NCI-H146 treated with DMSO at 0.1 percent for 48 hours (cell line): ENCODE data around the gene SH3PXD2A.
"Not testable (repeated sequence)": the region's sequence is repeated elsewhere in the genome, so short reads cannot be mapped to it uniquely, and the experiment has no call there.

Experiments
- DNase-seq: peaks from one replicate; lab custom pipeline; 2025; ENCODE audit not compliant: unreplicated experiment; lab: John Stamatoyannopoulos, UW

The SH3PXD2A gene

GRCh38 chr10:103752680-103753248 lies 102.6 kb downstream of the SH3PXD2A start:
- no peak for DNase-seq

GRCh38 chr10:103751667-103752290 lies 103.6 kb downstream of the SH3PXD2A start:
- DNase-seq = no peak

- DNase-seq = no peak
Measured at GRCh38 chr10:103750836-103751235, 104.5 kb downstream of the SH3PXD2A start.

GRCh38 chr10:103749779-103750178 lies 105.6 kb downstream of the SH3PXD2A start:
- DNase-seq = no peak

- DNase-seq = no peak
Measured at GRCh38 chr10:103748020-103748419, 107.4 kb downstream of the SH3PXD2A start.

GRCh38 chr10:103747193-103747865 lies 108.0 kb downstream of the SH3PXD2A start:
- DNase-seq = no peak

- DNase-seq = no peak
Measured at GRCh38 chr10:103746598-103746997, 108.8 kb downstream of the SH3PXD2A start.

- DNase-seq = no peak
Measured at GRCh38 chr10:103745341-103746247, 109.8 kb downstream of the SH3PXD2A start.

GRCh38 chr10:103742824-103743223 lies 112.6 kb downstream of the SH3PXD2A start:
- DNase-seq = no peak

GRCh38 chr10:103740611-103741010 lies 114.8 kb downstream of the SH3PXD2A start:
- no peak for DNase-seq

- DNase-seq = no peak
Measured at GRCh38 chr10:103739039-103739764, 116.2 kb downstream of the SH3PXD2A start.

- no peak for DNase-seq
Measured at GRCh38 chr10:103737735-103738367, 117.5 kb downstream of the SH3PXD2A start.

- DNase-seq = peak; percentile 28
Measured at GRCh38 chr10:103736763-103737162, 118.6 kb downstream of the SH3PXD2A start.

GRCh38 chr10:103736044-103736443 lies 119.3 kb downstream of the SH3PXD2A start:
- DNase-seq = no peak

- no peak for DNase-seq
Measured at GRCh38 chr10:103734731-103735130, 120.6 kb downstream of the SH3PXD2A start.

- DNase-seq = no peak
Measured at GRCh38 chr10:103733045-103733419, 122.3 kb downstream of the SH3PXD2A start.

GRCh38 chr10:103732339-103733044 lies 122.9 kb downstream of the SH3PXD2A start:
- no peak for DNase-seq

- DNase-seq = no peak
Measured at GRCh38 chr10:103731609-103732270, 123.6 kb downstream of the SH3PXD2A start.

- not testable (repeated sequence) for DNase-seq
Measured at GRCh38 chr10:103731026-103731425, 124.3 kb downstream of the SH3PXD2A start.
